HCT116 (cell line): ENCODE results near the gene HOXC6. TPM values are rescaled to one million over a fixed set of nuclear protein-coding genes. Genes with fewer than 3 reads are reported as not detected.
"Not testable (repeated sequence)": the region's sequence is repeated elsewhere in the genome, so short reads cannot be mapped to it uniquely, and the experiment has no call there.

Experiments used
- ATAC-seq: fragments of 200-7000 bp; cut with Tn5 transposase; 2 replicates; pipeline ENCODE4 v1.9.1; 2020; ENCODE audit warnings: mild to moderate bottlenecking, moderate library complexity
- BruUV-seq: library from RNA; stranded (reverse); fragments of 400-500 nt; replicated peaks from 2 replicates; lab custom pipeline; 2021; lab: Mats Ljungman, UMichigan
- CTCF ChIA-PET: fragments of 300-600 bp; sonication (Branson Sonifier 250); formaldehyde crosslinking; loops from one replicate; lab custom pipeline; 2021; ENCODE audit warnings: antibody characterized with exemption; lab: Charles Lee
- POLR2A ChIA-PET: fragments of 300-600, 350-600 bp; sonication (Branson Sonifier 250); formaldehyde crosslinking; loops from one replicate; lab custom pipeline; 2021; ENCODE audit warnings: antibody characterized with exemption; lab: Charles Lee
- RAD21 ChIA-PET, 2 experiments: fragments of 300-600 bp; sonication (Branson Sonifier 250); formaldehyde crosslinking; loops; one replicate each; lab custom pipeline; 2023; ENCODE audit warnings: low total read pairs in 2 of 2; ENCODE audit not compliant: uncharacterized antibody in 2 of 2, unreplicated experiment in 2 of 2, low non-redundant PET in 1 of 2; lab: Charles Lee
- DNase-seq: peaks from one replicate; pipeline ENCODE4 v3.0.0-alpha.2; 2010; ENCODE audit warnings: low read depth, low spot score
- H2AFZ ChIP-seq: fragments of 200-600 bp; shearing (Covaris generic), sonication (generic); 2 replicates; pipeline ENCODE4 v1.6.1; 2017; ENCODE audit warnings: low read depth, mixed run types, mixed read lengths, antibody characterized with exemption, low read length; ENCODE audit not compliant: poor library complexity, severe bottlenecking
- H3K27ac ChIP-seq: 2 replicates; pipeline ENCODE4 v1.5.1; 2012; ENCODE audit warnings: low read depth, low read length
- H3K27me3 ChIP-seq: fragments of 200-600 bp; sonication (generic); 2 replicates; pipeline ENCODE4 v1.6.1; 2016; ENCODE audit warnings: mixed run types, low read length, mixed read lengths; ENCODE audit not compliant: insufficient read depth
- H3K36me3 ChIP-seq, 2 experiments: fragments of 200-500 bp in 1 of 2; fragments of 200-600 bp in 1 of 2; sonication (Bioruptor generic) in 1 of 2; sonication (generic) in 1 of 2; 2 replicates each; pipeline versions ENCODE4 v1.5.1 to v1.6.1; 2014 to 2016; ENCODE audit warnings: low read length in 2 of 2, inconsistent platforms in 1 of 2, mixed read lengths in 1 of 2, mixed run types in 1 of 2; ENCODE audit not compliant: insufficient read depth in 2 of 2, control insufficient read depth in 1 of 2
- H3K4me1 ChIP-seq, 2 experiments: fragments of 200-600 bp in 1 of 2; sonication (generic) in 1 of 2; 2 replicates each; pipeline versions ENCODE4 v1.5.1 to v1.6.1; 2012 to 2017; ENCODE audit warnings: low read length in 2 of 2, inconsistent platforms in 1 of 2, mild to moderate bottlenecking in 1 of 2, mixed read lengths in 1 of 2, mixed run types in 1 of 2, moderate library complexity in 1 of 2; ENCODE audit not compliant: insufficient read depth in 2 of 2, control insufficient read depth in 1 of 2
- H3K4me2 ChIP-seq: fragments of 200-600 bp; sonication (generic); 2 replicates; pipeline ENCODE4 v1.6.1; 2017; ENCODE audit warnings: mixed run types, low read length, mixed read lengths
- H3K4me3 ChIP-seq, 2 experiments: fragments of 200-600 bp in 1 of 2; sonication (generic) in 1 of 2; replicated peaks in 1 of 2; 2 replicates each; pipeline ENCODE4 v1.5.1; 2011 to 2016; ENCODE audit warnings: low read length in 2 of 2, control low read depth in 1 of 2, low read depth in 1 of 2, mild to moderate bottlenecking in 1 of 2, mixed read lengths in 1 of 2, mixed run types in 1 of 2
- H3K79me2 ChIP-seq: fragments of 200-600 bp; sonication (generic); 2 replicates; pipeline ENCODE4 v1.6.1; 2017; ENCODE audit warnings: mild to moderate bottlenecking, mixed run types, low read length, moderate library complexity, mixed read lengths; ENCODE audit not compliant: insufficient read depth
- H3K9ac ChIP-seq: fragments of 200-600 bp; sonication (generic); 2 replicates; pipeline ENCODE4 v1.6.1; 2016; ENCODE audit warnings: low read length, mixed read lengths
- H3K9me2 ChIP-seq: fragments of 200-600 bp; sonication (generic), shearing (Covaris generic); 2 replicates; pipeline ENCODE4 v1.6.1; 2017; ENCODE audit warnings: mixed run types, mild to moderate bottlenecking, moderate library complexity; ENCODE audit not compliant: insufficient read depth
- H3K9me3 ChIP-seq, 2 experiments: fragments of 200-500 bp in 1 of 2; fragments of 200-600 bp in 1 of 2; sonication (Bioruptor generic) in 1 of 2; sonication (generic) in 1 of 2; 2 replicates each; pipeline ENCODE4 v1.6.1; 2014 to 2017; ENCODE audit warnings: low read length in 2 of 2, mixed read lengths in 2 of 2, inconsistent platforms in 1 of 2, low read depth in 1 of 2, mild to moderate bottlenecking in 1 of 2, mixed run types in 1 of 2, moderate library complexity in 1 of 2; ENCODE audit not compliant: control insufficient read depth in 1 of 2, insufficient read depth in 1 of 2
- H4K20me1 ChIP-seq: fragments of 200-600 bp; sonication (generic), shearing (Covaris generic); 2 replicates; pipeline ENCODE4 v1.6.1; 2017; ENCODE audit warnings: mixed run types, mild to moderate bottlenecking, moderate library complexity; ENCODE audit not compliant: insufficient read depth
- CBX3 ChIP-seq: IDR thresholded peaks from 2 replicates; pipeline ENCODE4 v1.6.1; 2012; ENCODE audit warnings: low read depth
- CTCF ChIP-seq, 3 experiments: fragments of 200-600 bp in 1 of 3; sonication (generic) in 1 of 3; IDR thresholded peaks in 2 of 3; conservative IDR thresholded peaks in 1 of 3; 2 replicates each; pipeline ENCODE4 v1.5.1; 2012 to 2017; ENCODE audit warnings: low read depth in 2 of 3, low read length in 2 of 3, antibody characterized with exemption in 1 of 3, borderline replicate concordance in 1 of 3, control low read depth in 1 of 3, mild to moderate bottlenecking in 1 of 3, mixed read lengths in 1 of 3, mixed run types in 1 of 3, moderate library complexity in 1 of 3; ENCODE audit not compliant: insufficient read depth in 1 of 3
- MAX ChIP-seq: IDR thresholded peaks from 2 replicates; pipeline ENCODE4 v1.6.1; 2012
- POLR2A ChIP-seq: IDR thresholded peaks from 2 replicates; pipeline ENCODE4 v1.7.0; 2011; ENCODE audit warnings: borderline replicate concordance; ENCODE audit not compliant: insufficient read depth, insufficient read length; ENCODE audit errors: extremely low read depth
- REST ChIP-seq: IDR thresholded peaks from 2 replicates; pipeline ENCODE4 v1.6.1; 2012; ENCODE audit warnings: low read depth
- SIN3A ChIP-seq: IDR thresholded peaks from 2 replicates; pipeline ENCODE4 v1.6.1; 2012; ENCODE audit warnings: low read depth
- SP1 ChIP-seq: IDR thresholded peaks from 2 replicates; pipeline ENCODE4 v1.6.1; 2012; ENCODE audit warnings: low read depth
- ZNF274 ChIP-seq: fragments of 200-500 bp; sonication (Bioruptor generic); IDR thresholded peaks from 2 replicates; pipeline ENCODE4 v1.6.1; 2014; ENCODE audit warnings: mild to moderate bottlenecking, low read depth, low read length, inconsistent platforms
- intact Hi-C: fragments of 100-400 bp; cut with micrococcal nuclease; formaldehyde crosslinking; loops from 2 replicates; pipeline ENCODE4 v1.10.0; 2022
- total RNA-seq: library from RNA; stranded (reverse); gene quantifications from one replicate; pipeline ENCODE4 v1.2.1, GENCODE V29; 2021; ENCODE audit not compliant: unreplicated experiment

The HOXC6 gene
- total RNA-seq, 1 experiment from 2014 or later = 3.1 TPM

- Histone ChIP-seq H3K4me1 (peaks cover 0 to 12% of the 10 kb centered on the region in 2 experiments; a peak in 3 of 4 replicates), H3K9me2 (no peaks in the 10 kb centered on the region), H3K27me3 (no peaks in the 10 kb centered on the region), H4K20me1 (no peaks in the 10 kb centered on the region), H3K27ac (no peak overlapping the region), H2AFZ (no peak overlapping the region), H3K79me2 (no peaks in the 10 kb centered on the region), H3K4me2 (no peak overlapping the region), H3K9ac (no peak overlapping the region), H3K4me3 (no peak overlapping the region), H3K36me3 (no peaks in the 10 kb centered on the region), H3K9me3 (no peaks in the 10 kb centered on the region)
- no peak for DNase-seq
- no peak for TF ChIP-seq REST
- TF ChIP-seq ZNF274 = no peak
- no peak for TF ChIP-seq CBX3
- TF ChIP-seq CTCF (IDR thresholded peaks at IDR 0.05 in 2 of 3, conservative IDR thresholded peaks at IDR 0.05 in 1 of 3; ENCODE audit: borderline replicate concordance in 1 of 3, insufficient read depth in 1 of 3, low read depth in 2 of 3, low read length in 2 of 3) = no peak
- no peak for TF ChIP-seq MAX
- no peak for TF ChIP-seq POLR2A
- TF ChIP-seq SP1 = no peak
- no peak for TF ChIP-seq SIN3A
- ATAC-seq = no peak
- BruUV-seq = no TSS peak
- ChIA-PET POLR2A (no interaction called here), RAD21 (no interaction called here), CTCF (interaction anchor here (1.1 to 1.3 kb wide), 4 partner anchors 9 to 151 kb away, joined by 3 to 4 read pairs (median 4); no protein-coding TSS in a partner anchor)
- intact Hi-C loops = no loop called here
Observed at GRCh38 chr12:54041097-54041690, 13.0 kb downstream of the HOXC6 start.

- H3K9me3 ChIP-seq, DNase-seq, POLR2A ChIA-PET, ATAC-seq, RAD21 ChIA-PET, H3K9ac ChIP-seq, H3K79me2 ChIP-seq, H3K9me2 ChIP-seq, H3K27ac ChIP-seq, intact Hi-C loops, H3K4me3 ChIP-seq, H4K20me1 ChIP-seq, H3K36me3 ChIP-seq, H2AFZ ChIP-seq, H3K4me1 ChIP-seq, H3K4me2 ChIP-seq, H3K27me3 ChIP-seq, BruUV-seq: not testable (repeated sequence)
- CTCF ChIA-PET = interaction anchor here (1.2 to 1.3 kb wide), 2 partner anchors 10 to 93 kb away, joined by 3 to 4 read pairs; no protein-coding TSS in a partner anchor
Observed at GRCh38 chr12:54042033-54042432, 13.8 kb downstream of the HOXC6 start.
